Heart right ventricle (tissue), 16 donors: ENCODE results near the gene FAM234A. TPM values are rescaled to one million over a fixed set of nuclear protein-coding genes. Genes with fewer than 3 reads are reported as not detected.
A peak's percentile ranks its signal among the peaks of the same experiment; 100 is the strongest.

Source experiments
- ATAC-seq, 8 donors: fragments of 200-7000 bp; cut with Tn5 transposase; one replicate each; pipeline ENCODE4 v1.9.1; 2020; ENCODE audit warnings: mild to moderate bottlenecking in 8 of 8, moderate library complexity in 8 of 8, moderate number of reproducible peaks in 1 of 8
- DNase-seq, 2 donors: peaks; one replicate each; pipeline ENCODE4 v3.0.0-alpha.2; 2020
- H3K27ac ChIP-seq, 10 donors: fragments of 200-600 bp; sonication (generic) in 2 of 10; one replicate each; pipeline versions ENCODE4 v1.5.0 to v1.8.0; 2020 to 2022; ENCODE audit warnings: mild to moderate bottlenecking in 3 of 10
- H3K27me3 ChIP-seq, 7 donors: fragments of 200-600 bp; one replicate each; pipeline ENCODE4 v1.8.0; 2021 to 2022; ENCODE audit warnings: mild to moderate bottlenecking in 2 of 7
- H3K36me3 ChIP-seq, 9 donors: fragments of 200-600 bp; sonication (generic) in 1 of 9; one replicate each; pipeline versions ENCODE4 v1.5.0 to v1.8.0; 2020 to 2022; ENCODE audit warnings: mild to moderate bottlenecking in 2 of 9
- H3K4me1 ChIP-seq, 9 donors: fragments of 200-600 bp; sonication (generic) in 1 of 9; one replicate each; pipeline versions ENCODE4 v1.5.0 to v1.8.0; 2020 to 2022; ENCODE audit warnings: mild to moderate bottlenecking in 4 of 9
- H3K4me3 ChIP-seq, 10 donors: fragments of 200-600 bp; sonication (generic) in 2 of 10; one replicate each; pipeline versions ENCODE4 v1.5.0 to v1.8.0; 2020 to 2022; ENCODE audit warnings: mild to moderate bottlenecking in 7 of 10, moderate library complexity in 2 of 10
- H3K9me3 ChIP-seq, 11 donors: fragments of 200-600 bp in 10 of 11; sonication (generic) in 2 of 11; one replicate each; pipeline versions ENCODE4 v1.5.0 to v1.8.0; 2013 to 2022; ENCODE audit warnings: mild to moderate bottlenecking in 2 of 11, control low read depth in 1 of 11, moderate library complexity in 1 of 11
- WGBS, 2 donors: extraction: QIAGEN DNeasy Blood & Tissue Kit; methylation state at CpG; one replicate each; pipeline ENCODE4 v1.1.7; 2013; ENCODE audit warnings: inconsistent platforms in 1 of 2; 5-methylcytosine and 5-hydroxymethylcytosine counted together
- intact Hi-C, 10 donors: fragments of 100-400 bp; cut with DNase I; formaldehyde crosslinking; loops; one replicate each; pipeline versions ENCODE4 v1.11.1 to v1.14.2; 2022
- polyA plus RNA-seq, 2 donors: library from polyadenylated mRNA; stranded (reverse); fragments of 200-250 nt; gene quantifications; one replicate each; pipeline ENCODE4 v1.2.3, GENCODE V29; 2013
- total RNA-seq, 10 donors: library from RNA; stranded (reverse); fragmentation: NEBNext Ultra II Directional in 3 of 10; extraction: Animal tissue kit (Norgen Biotek cat#: 25700) in 3 of 10; gene quantifications; one replicate each; pipeline versions ENCODE4 v1.2.1 to v1.2.4, GENCODE V29; 2021 to 2023
- TF ChIP-seq, protein P1 (sequence below), 9 donors: fragments of 200-600 bp; sonication (generic) in 2 of 9; IDR thresholded peaks; one replicate each; pipeline versions ENCODE4 v1.5.0 to v1.8.0; 2021 to 2022; ENCODE audit warnings: antibody characterized with exemption in 9 of 9, mild to moderate bottlenecking in 5 of 9, moderate library complexity in 1 of 9
- donor health status: Arrhythmogenic right ventricular cardiomyopathy.
- donor health status: ischemic (EF 13 %, LVEDD 7.1; RV severe dilation, severe dysfunction).
- donor health status: healthy with polysubstance abuse.
- donor health status: DM: no; HTN: yes; CAD: no.
- donor health status: DM: no; HTN: no; CAD: no.
- donor health status: ischemic (EF 25% LVEDD 6.9; RV normal size, moderate dysfunction).
- donor health status: ischemic (EF 25% LVEDD 5.7; RV mildly dilated, moderate dysfunction).
- donor health status: healthy.
- donor health status: DM: yes; HTN: yes; CAD: no.
- donor health status: Ischemic cardiomyopathy.
- donor health status: ischemic (EF 35%, LVEDD 5.7; RV mildly dilated, moderate dysfunction).
- donor health status: nonischemic (EF 11% LVEDD 7.7; RV severe dilation, severe dysfunction).
- donor health status: DM: yes; HTN: yes; CAD: no.
- donor health status: PGD.
- donor health status: ischemic (EF 29% LVEDD 5.4; RV normal size, mild dysfunction).
- donor health status: nonischemic (EF 23%, LVEDD 6.1; RV moderate dilation, normal function).

Gene FAM234A
- total and polyA plus RNA-seq, 12 donors, result 70.5 to 200 (median 154) TPM

- H3K27me3 ChIP-seq, result no peaks in the 10 kb centered on the region
- H3K4me3 ChIP-seq, result no peak overlapping the region
- peak overlapping the region in 4 of 10 donors; percentile 1 to 61 (median 32) for H3K27ac ChIP-seq
- DNase-seq (no peak), ATAC-seq (peak in 4 of 8 donors; percentile 51 to 82 (median 58))
- peaks cover 0 to 23% (median 6%) of the 10 kb centered on the region in 9 donors for H3K4me1 ChIP-seq
- H3K36me3 ChIP-seq, result peaks cover 0 to 100% (median 46%) of the 10 kb centered on the region in 9 donors
- no peaks in the 10 kb centered on the region for H3K9me3 ChIP-seq
- intact Hi-C loops, result no loop called here
- 81 to 94% methylated on average over 3 of the region's 3 CpGs for WGBS, 2 donors
- TF ChIP-seq, protein P1, sequence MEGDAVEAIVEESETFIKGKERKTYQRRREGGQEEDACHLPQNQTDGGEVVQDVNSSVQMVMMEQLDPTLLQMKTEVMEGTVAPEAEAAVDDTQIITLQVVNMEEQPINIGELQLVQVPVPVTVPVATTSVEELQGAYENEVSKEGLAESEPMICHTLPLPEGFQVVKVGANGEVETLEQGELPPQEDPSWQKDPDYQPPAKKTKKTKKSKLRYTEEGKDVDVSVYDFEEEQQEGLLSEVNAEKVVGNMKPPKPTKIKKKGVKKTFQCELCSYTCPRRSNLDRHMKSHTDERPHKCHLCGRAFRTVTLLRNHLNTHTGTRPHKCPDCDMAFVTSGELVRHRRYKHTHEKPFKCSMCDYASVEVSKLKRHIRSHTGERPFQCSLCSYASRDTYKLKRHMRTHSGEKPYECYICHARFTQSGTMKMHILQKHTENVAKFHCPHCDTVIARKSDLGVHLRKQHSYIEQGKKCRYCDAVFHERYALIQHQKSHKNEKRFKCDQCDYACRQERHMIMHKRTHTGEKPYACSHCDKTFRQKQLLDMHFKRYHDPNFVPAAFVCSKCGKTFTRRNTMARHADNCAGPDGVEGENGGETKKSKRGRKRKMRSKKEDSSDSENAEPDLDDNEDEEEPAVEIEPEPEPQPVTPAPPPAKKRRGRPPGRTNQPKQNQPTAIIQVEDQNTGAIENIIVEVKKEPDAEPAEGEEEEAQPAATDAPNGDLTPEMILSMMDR (IDR thresholded peaks at IDR 0.05), result no peak
Measured at GRCh38 chr16:212999-213398, 21.6 kb upstream of the FAM234A start.

- WGBS, 2 donors, result 59 to 73% methylated on average over 4 of the region's 4 CpGs
- no peak for DNase-seq
- H3K27ac ChIP-seq, result no peak overlapping the region
- H3K36me3 ChIP-seq, result peaks cover 0 to 100% (median 74%) of the 10 kb centered on the region in 9 donors
- no peak overlapping the region for H3K4me3 ChIP-seq
- intact Hi-C loops, result loop anchor here in 1 of 10 donors (10.0 kb wide), 1 partner anchor 135 kb away; the partner anchor contains the start of gene AXIN1
- ATAC-seq, result no peak
- H3K4me1 ChIP-seq, result no peaks in the 10 kb centered on the region
- no peaks in the 10 kb centered on the region for H3K27me3 ChIP-seq
- TF ChIP-seq, protein P1 (IDR thresholded peaks at IDR 0.05), result no peak
- no peaks in the 10 kb centered on the region for H3K9me3 ChIP-seq
Measured at GRCh38 chr16:220021-220420, 14.6 kb upstream of the FAM234A start.

- TF ChIP-seq, protein P1 (IDR thresholded peaks at IDR 0.05), result no peak
- Histone ChIP-seq H3K9me3 (no peaks in the 10 kb centered on the region), H3K4me3 (peak overlapping the region; percentile 76 to 97 (median 86)), H3K36me3 (peaks cover 0 to 49% (median 38%) of the 10 kb centered on the region in 9 donors), H3K4me1 (peaks cover 5 to 27% (median 23%) of the 10 kb centered on the region in 9 donors), H3K27me3 (no peaks in the 10 kb centered on the region), H3K27ac (peak overlapping the region in 9 of 10 donors; percentile 96 to 100 (median 98))
- intact Hi-C loops, result loop anchor here in 3 of 10 donors (5.0 to 10.0 kb wide), 2 partner anchors 124 to 126 kb away; partner anchors contain the start of gene AXIN1 (in 3 of the 3)
- DNase-seq (no peak), ATAC-seq (peak in 4 of 8 donors; percentile 10 to 29 (median 17))
- WGBS, 2 donors, result 22 to 23% methylated on average over 9 of the region's 9 CpGs
Measured at GRCh38 chr16:228151-228851, 6.3 kb upstream of the FAM234A start.

- no peaks in the 10 kb centered on the region for H3K27me3 ChIP-seq
- intact Hi-C loops, result loop anchor here in 3 of 10 donors (5.0 to 10.0 kb wide), 2 partner anchors 123 to 126 kb away; partner anchors contain the start of gene AXIN1 (in 3 of the 3)
- 1% methylated on average over 88 of the region's 88 CpGs for WGBS, 2 donors
- H3K27ac ChIP-seq, result peak within 1 kb of the TSS; percentile 96 to 100 (median 98)
- H3K4me1 ChIP-seq, result peaks cover 5 to 30% (median 23%) of the 10 kb centered on the region in 9 donors
- DNase-seq, result peak; percentile 89 to 91
- TF ChIP-seq, protein P1 (IDR thresholded peaks at IDR 0.05), result no peak
- H3K9me3 ChIP-seq, result no peaks in the 10 kb centered on the region
- ATAC-seq, result peak; percentile 94 to 97 (median 95)
- H3K4me3 ChIP-seq, result peak within 1 kb of the TSS; percentile 76 to 97 (median 86)
- H3K36me3 ChIP-seq, result peaks cover 0 to 42% (median 30%) of the 10 kb centered on the region in 9 donors
Measured at GRCh38 chr16:228852-229730, 5.5 kb upstream of the FAM234A start, which contains the start of gene LUC7L. TSS of gene LUC7L (minus strand) at chr16:229449. CDS start at chr16:229339, 110 bp downstream.
